Panc1 (cell line): ENCODE data around the gene CLK3. TPM values are rescaled to one million over a fixed set of nuclear protein-coding genes. Genes with fewer than 3 reads are reported as not detected.

Experiments used
- ATAC-seq: fragments of 200-7000 bp; cut with Tn5 transposase; 2 replicates; pipeline ENCODE4 v1.9.1; 2020; ENCODE audit warnings: mild to moderate bottlenecking, moderate library complexity
- Bru-seq: library from RNA; stranded (reverse); fragments of 400-500 nt; gene quantifications from one replicate; lab custom pipeline; 2021; lab: Mats Ljungman, UMichigan
- BruChase-seq, 2 experiments: library from RNA; stranded (reverse); fragments of 400-500 nt; gene quantifications; one replicate each; lab custom pipeline; 2021; lab: Mats Ljungman, UMichigan
- BruUV-seq: library from RNA; stranded (reverse); fragments of 400-500 nt; replicated peaks from 2 replicates; lab custom pipeline; 2021; lab: Mats Ljungman, UMichigan
- CTCF ChIA-PET: fragments of 300-600 bp; sonication (Branson Sonifier 250); formaldehyde crosslinking; loops from one replicate; lab custom pipeline; 2022; ENCODE audit warnings: antibody characterized with exemption; lab: Charles Lee
- POLR2A ChIA-PET: fragments of 300-600 bp; sonication (Branson Sonifier 250); formaldehyde crosslinking; loops from one replicate; lab custom pipeline; 2022; ENCODE audit warnings: antibody characterized with exemption; lab: Charles Lee
- DNase-seq: peaks from one replicate; pipeline ENCODE4 v3.0.0-alpha.2; 2010; ENCODE audit warnings: low read depth, low spot score
- H3K27ac ChIP-seq: 2 replicates; pipeline ENCODE4 v1.5.1; 2011; ENCODE audit warnings: mild to moderate bottlenecking, low read length, inconsistent platforms
- H3K27me3 ChIP-seq: fragments of 200-500 bp; sonication (Bioruptor generic); 2 replicates; pipeline ENCODE4 v1.6.0; 2014; ENCODE audit warnings: low read length, inconsistent platforms; ENCODE audit not compliant: control insufficient read depth, insufficient read depth
- H3K36me3 ChIP-seq: fragments of 200-500 bp; sonication (Bioruptor generic); 2 replicates; pipeline ENCODE4 v1.5.1; 2014; ENCODE audit warnings: inconsistent platforms, mild to moderate bottlenecking, low read length, moderate library complexity; ENCODE audit not compliant: control insufficient read depth, insufficient read depth
- H3K4me1 ChIP-seq: 2 replicates; pipeline ENCODE4 v1.5.1; 2011; ENCODE audit warnings: inconsistent platforms, mild to moderate bottlenecking, low read length, moderate library complexity; ENCODE audit not compliant: control insufficient read depth, insufficient read depth
- H3K4me3 ChIP-seq, 2 experiments: 2 replicates each; pipeline ENCODE4 v1.5.1; 2011 to 2012; ENCODE audit warnings: low read depth in 2 of 2, low read length in 2 of 2, mild to moderate bottlenecking in 2 of 2, inconsistent platforms in 1 of 2, moderate library complexity in 1 of 2
- H3K9me3 ChIP-seq: fragments of 200-500 bp; sonication (Bioruptor generic); 2 replicates; pipeline ENCODE4 v1.5.1; 2014; ENCODE audit warnings: low read depth, mild to moderate bottlenecking, inconsistent platforms, low read length, moderate library complexity; ENCODE audit not compliant: control insufficient read depth, insufficient read depth
- CTCF ChIP-seq: fragments of 450-650 bp; IDR thresholded peaks from 2 replicates; pipeline ENCODE4 v1.5.1; 2017; ENCODE audit warnings: mild to moderate bottlenecking
- POLR2AphosphoS5 ChIP-seq: IDR thresholded peaks from 2 replicates; pipeline ENCODE4 v1.6.1; 2012; ENCODE audit warnings: mild to moderate bottlenecking, low read depth, low read length, moderate library complexity
- SIN3A ChIP-seq: IDR thresholded peaks from 2 replicates; pipeline ENCODE4 v1.6.1; 2012; ENCODE audit warnings: low read depth, mild to moderate bottlenecking, low read length, moderate library complexity, borderline replicate concordance; ENCODE audit not compliant: insufficient read depth
- TCF7L2 ChIP-seq: IDR thresholded peaks from 2 replicates; pipeline ENCODE4 v1.6.1; 2011; ENCODE audit warnings: mild to moderate bottlenecking, low read depth, low read length, inconsistent platforms
- in situ Hi-C: cut with HindIII; loops from 2 replicates; pipeline ENCODE4 v1.10.0; 2016; ENCODE audit warnings: low sequenced_read_pairs, low pct_unique_long_range_greater_than_20kb
- intact Hi-C: fragments of 100-400 bp; cut with micrococcal nuclease; formaldehyde crosslinking; loops from one replicate; pipeline ENCODE4 v1.10.0; 2022; ENCODE audit not compliant: unreplicated experiment
- long read RNA-seq: library from polyadenylated mRNA; unstranded; transcript quantifications from one replicate; pipeline ENCODE4 v2.0.0, GENCODE V29; 2021; ENCODE audit not compliant: unreplicated experiment
- polyA plus RNA-seq: library from polyadenylated mRNA; unstranded; fragments of >200 nt; gene quantifications from one replicate; pipeline ENCODE4 v1.2.1, GENCODE V29; 2012; ENCODE audit warnings: missing spikeins; ENCODE audit not compliant: insufficient read length
- total RNA-seq: library from RNA; stranded (reverse); gene quantifications from one replicate; pipeline ENCODE4 v1.2.1, GENCODE V29; 2021; ENCODE audit not compliant: unreplicated experiment
- TF ChIP-seq, protein P1 (sequence below), 2 experiments: IDR thresholded peaks; 2 replicates each; pipeline ENCODE4 v1.6.1; 2011 to 2012; ENCODE audit warnings: low read depth in 2 of 2, control low read depth in 1 of 2, low read length in 1 of 2, mild to moderate bottlenecking in 1 of 2, moderate library complexity in 1 of 2; ENCODE audit not compliant: insufficient read depth in 1 of 2

The CLK3 gene
- 69.8 TPM for total RNA-seq
- polyA plus RNA-seq: 77.9 TPM
- percentile 80 among the genes with signal in this experiment for Bru-seq, nascent RNA
- percentile 76 among the genes with signal in this experiment for BruChase-seq, experiment 1, labeled RNA remaining after a 2-hour chase
- percentile 73 among the genes with signal in this experiment for BruChase-seq, experiment 2, labeled RNA remaining after a 6-hour chase
- long read RNA-seq, transcript CLK3-202 (13 exons, 2,621 nt): major isoform, 67 of 117 reads
- long read RNA-seq, transcript CLK3-222 (1 exons, 958 nt): minor isoform, 5 of 117 reads
- long read RNA-seq, partial matches to known transcripts: 13 of 117 reads
- long read RNA-seq, other reads (novel, unspliced or antisense): 27 of 117 reads

DNA sequence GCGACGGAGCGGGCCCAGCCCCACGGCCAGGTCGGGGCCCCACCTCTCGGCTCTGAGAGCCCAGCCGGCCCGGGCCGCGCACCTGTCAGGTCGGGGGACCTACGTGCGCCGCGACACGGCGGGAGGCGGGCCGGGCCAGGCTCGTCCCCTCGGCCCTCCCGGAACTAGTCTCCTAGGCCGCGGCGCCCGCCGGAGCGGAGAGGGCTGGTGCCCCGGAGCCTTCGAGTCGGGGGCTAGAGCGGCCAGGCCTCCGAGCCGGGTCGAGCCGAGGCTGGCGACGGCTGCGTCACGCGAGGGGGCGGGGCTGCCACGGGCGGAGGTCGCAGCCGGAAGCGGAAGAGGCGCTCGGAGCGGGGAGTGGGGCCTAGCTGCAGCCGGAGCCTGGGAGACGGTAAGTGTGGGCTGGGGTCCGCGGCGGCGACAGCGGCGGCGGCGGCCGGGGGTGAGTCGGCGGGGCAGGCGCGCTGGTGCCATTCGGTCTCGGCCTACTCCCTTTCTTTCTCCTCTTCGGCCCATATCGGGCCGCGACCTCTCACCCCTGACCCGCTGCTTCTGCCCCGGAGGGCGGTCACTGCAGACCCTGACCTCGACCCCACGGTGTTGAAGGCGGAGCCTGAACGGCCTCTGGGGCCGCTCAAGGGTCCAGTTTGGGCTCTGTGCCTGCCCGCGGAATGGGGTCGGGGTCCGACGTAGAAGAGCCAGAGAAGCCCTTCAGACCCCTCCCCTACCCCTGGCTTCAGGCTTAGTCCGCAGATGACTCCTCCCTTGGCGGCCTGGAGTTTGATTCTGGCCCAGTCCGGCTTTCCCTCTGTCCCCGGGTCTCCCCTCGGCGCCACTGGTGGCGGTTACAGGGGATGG, at the start of gene CLK3:
Gene CLK3 (plus strand): TSS at position 329 of the 858 bp plus-strand sequence. CDS start 3,361 bp downstream, outside the sequence.
- in situ Hi-C loops: no loop called here
- ATAC-seq: peak; percentile 92
- no peaks in the 10 kb centered on the region for H3K27me3 ChIP-seq
- peak within 1 kb of the TSS; percentile 90 to 100 for H3K4me3 ChIP-seq
- H3K27ac ChIP-seq: peak within 1 kb of the TSS; percentile 96
- H3K36me3 ChIP-seq: no peaks in the 10 kb centered on the region
- intact Hi-C loops: loop anchor here (5.0 kb wide), 1 partner anchor 243 kb away; no protein-coding TSS in a partner anchor
- ChIA-PET CTCF (no interaction called here), POLR2A (no interaction called here)
- peaks cover 15% of the 10 kb centered on the region for H3K4me1 ChIP-seq
- TF ChIP-seq TCF7L2 (no peak), POLR2AphosphoS5 (peak; percentile 76; the same call in 1 of the 2 replicates), CTCF (no peak), SIN3A (peak; percentile 82; the same call in 1 of the 2 replicates)
- TF ChIP-seq, protein P1, sequence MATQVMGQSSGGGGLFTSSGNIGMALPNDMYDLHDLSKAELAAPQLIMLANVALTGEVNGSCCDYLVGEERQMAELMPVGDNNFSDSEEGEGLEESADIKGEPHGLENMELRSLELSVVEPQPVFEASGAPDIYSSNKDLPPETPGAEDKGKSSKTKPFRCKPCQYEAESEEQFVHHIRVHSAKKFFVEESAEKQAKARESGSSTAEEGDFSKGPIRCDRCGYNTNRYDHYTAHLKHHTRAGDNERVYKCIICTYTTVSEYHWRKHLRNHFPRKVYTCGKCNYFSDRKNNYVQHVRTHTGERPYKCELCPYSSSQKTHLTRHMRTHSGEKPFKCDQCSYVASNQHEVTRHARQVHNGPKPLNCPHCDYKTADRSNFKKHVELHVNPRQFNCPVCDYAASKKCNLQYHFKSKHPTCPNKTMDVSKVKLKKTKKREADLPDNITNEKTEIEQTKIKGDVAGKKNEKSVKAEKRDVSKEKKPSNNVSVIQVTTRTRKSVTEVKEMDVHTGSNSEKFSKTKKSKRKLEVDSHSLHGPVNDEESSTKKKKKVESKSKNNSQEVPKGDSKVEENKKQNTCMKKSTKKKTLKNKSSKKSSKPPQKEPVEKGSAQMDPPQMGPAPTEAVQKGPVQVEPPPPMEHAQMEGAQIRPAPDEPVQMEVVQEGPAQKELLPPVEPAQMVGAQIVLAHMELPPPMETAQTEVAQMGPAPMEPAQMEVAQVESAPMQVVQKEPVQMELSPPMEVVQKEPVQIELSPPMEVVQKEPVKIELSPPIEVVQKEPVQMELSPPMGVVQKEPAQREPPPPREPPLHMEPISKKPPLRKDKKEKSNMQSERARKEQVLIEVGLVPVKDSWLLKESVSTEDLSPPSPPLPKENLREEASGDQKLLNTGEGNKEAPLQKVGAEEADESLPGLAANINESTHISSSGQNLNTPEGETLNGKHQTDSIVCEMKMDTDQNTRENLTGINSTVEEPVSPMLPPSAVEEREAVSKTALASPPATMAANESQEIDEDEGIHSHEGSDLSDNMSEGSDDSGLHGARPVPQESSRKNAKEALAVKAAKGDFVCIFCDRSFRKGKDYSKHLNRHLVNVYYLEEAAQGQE (IDR thresholded peaks at IDR 0.05; ENCODE audit: insufficient read depth in 1 of 2, low read depth in 2 of 2, low read length in 1 of 2): 0 out of 4 replicates have a peak, but pooled peaks of 1 of the 2 experiments have one; percentile 6
- BruUV-seq: no TSS peak
- no peak for DNase-seq
- no peaks in the 10 kb centered on the region for H3K9me3 ChIP-seq

- no peak for TF ChIP-seq SIN3A
- no peak for TF ChIP-seq POLR2AphosphoS5
- TF ChIP-seq TCF7L2: no peak
- TF ChIP-seq CTCF: no peak
- TF ChIP-seq, protein P1 (IDR thresholded peaks at IDR 0.05; ENCODE audit: insufficient read depth in 1 of 2, low read depth in 2 of 2, low read length in 1 of 2): no peak
- Histone ChIP-seq H3K27me3 (no peaks in the 10 kb centered on the region), H3K4me1 (no peaks in the 10 kb centered on the region), H3K4me3 (no peak overlapping the region), H3K36me3 (no peaks in the 10 kb centered on the region), H3K9me3 (no peaks in the 10 kb centered on the region), H3K27ac (no peak overlapping the region)
- CTCF ChIA-PET: interaction anchor here (0.5 kb wide), 1 partner anchor 42 kb away, joined by 3 read pairs; no protein-coding TSS in a partner anchor
- POLR2A ChIA-PET: no interaction called here
- intact Hi-C loops: no loop called here
- BruUV-seq: no TSS peak
- DNase-seq (no peak), ATAC-seq (no peak)
- in situ Hi-C loops: no loop called here
Observed at GRCh38 chr15:74568594-74568993, 47.0 kb upstream of the CLK3 start.
